ENCODE results near the gene DCC.

- TF ChIP-seq CTCF (IDR thresholded peaks at IDR 0.05 in 8 of 11, conservative IDR thresholded peaks at IDR 0.05 in 3 of 11) (no peak), POLR2A (IDR thresholded peaks at IDR 0.05) (no peak)
These were observed 112.4 kb downstream of the DCC start for GRCh38 chr18:52452427-52452826.

Measured in spleen (tissue), 7 donors.